SU-DHL-6 (cell line): ENCODE results near the gene PML.

Experiments used
- H2AFZ ChIP-seq: fragments of 200-600 bp; sonication (generic); 2 replicates; pipeline ENCODE4 v1.6.1; 2014; ENCODE audit warnings: low read depth, mild to moderate bottlenecking, moderate library complexity, mixed read lengths, antibody characterized with exemption, low read length; ENCODE audit not compliant: severe bottlenecking
- H3F3A ChIP-seq: fragments of 200-600 bp; shearing (Covaris generic); 2 replicates; pipeline ENCODE4 v1.6.0; 2016; ENCODE audit warnings: antibody characterized with exemption, mild to moderate bottlenecking; ENCODE audit not compliant: insufficient read depth
- H3K27ac ChIP-seq: fragments of 200-600 bp; sonication (generic); 2 replicates; pipeline ENCODE4 v1.5.1; 2016; ENCODE audit warnings: low read depth, mild to moderate bottlenecking, low read length, moderate library complexity, mixed read lengths
- H3K27me3 ChIP-seq: fragments of 200-600 bp; sonication (generic), shearing (Covaris generic); 2 replicates; pipeline ENCODE4 v1.6.0; 2014; ENCODE audit warnings: mild to moderate bottlenecking, low read length
- H3K36me3 ChIP-seq: fragments of 200-600 bp; sonication (generic); 2 replicates; pipeline ENCODE4 v1.6.1; 2014; ENCODE audit warnings: mild to moderate bottlenecking, low read length, mixed read lengths
- H3K4me2 ChIP-seq: fragments of 300-600, 200-600 bp; shearing (Covaris generic), sonication (generic); 2 replicates; pipeline ENCODE4 v1.6.0; 2014; ENCODE audit warnings: low read length, low read depth, mild to moderate bottlenecking; ENCODE audit not compliant: poor library complexity, severe bottlenecking
- H3K4me3 ChIP-seq: fragments of 200-600 bp; sonication (generic); 2 replicates; pipeline ENCODE4 v1.5.1; 2014; ENCODE audit warnings: antibody characterized with exemption, low read length, mild to moderate bottlenecking, mixed read lengths; ENCODE audit not compliant: insufficient read depth, poor library complexity, severe bottlenecking
- H3K79me2 ChIP-seq: fragments of 200-600 bp; sonication (generic); 2 replicates; pipeline ENCODE4 v1.6.1; 2014; ENCODE audit warnings: mild to moderate bottlenecking, low read length, moderate library complexity; ENCODE audit not compliant: insufficient read depth
- H3K9ac ChIP-seq: fragments of 200-600 bp; sonication (generic); 2 replicates; pipeline ENCODE4 v1.7.0; 2014; ENCODE audit warnings: mild to moderate bottlenecking, low read length
- H3K9me2 ChIP-seq: fragments of 200-600 bp; sonication (generic); replicated peaks from 2 replicates; pipeline ENCODE4 v1.6.1; 2014; ENCODE audit warnings: low read length; ENCODE audit not compliant: insufficient read depth
- H3K9me3 ChIP-seq: fragments of 200-600 bp; sonication (generic); 2 replicates; pipeline ENCODE4 v1.6.1; 2014; ENCODE audit warnings: low read length, mixed read lengths; ENCODE audit not compliant: insufficient read depth
- H4K20me1 ChIP-seq: fragments of 200-600 bp; sonication (generic); 2 replicates; pipeline ENCODE4 v1.6.1; 2014; ENCODE audit warnings: low read depth, mild to moderate bottlenecking, antibody characterized with exemption, low read length, moderate library complexity, mixed read lengths
- EZH2phosphoT487 ChIP-seq: fragments of 200-600 bp; sonication (generic), shearing (Covaris generic); conservative IDR thresholded peaks from 2 replicates; pipeline ENCODE4 v1.6.1; 2018; ENCODE audit warnings: mild to moderate bottlenecking, antibody characterized with exemption, low read length, moderate library complexity, mixed read lengths
- TF ChIP-seq, protein P1 (sequence below): fragments of 200-600 bp; sonication (generic); IDR thresholded peaks from one replicate; pipeline ENCODE4 v1.5.1; 2017; ENCODE audit warnings: antibody characterized with exemption, mild to moderate bottlenecking, low read length, moderate library complexity; ENCODE audit not compliant: insufficient read depth, poor library complexity, severe bottlenecking

The PML gene

DNA sequence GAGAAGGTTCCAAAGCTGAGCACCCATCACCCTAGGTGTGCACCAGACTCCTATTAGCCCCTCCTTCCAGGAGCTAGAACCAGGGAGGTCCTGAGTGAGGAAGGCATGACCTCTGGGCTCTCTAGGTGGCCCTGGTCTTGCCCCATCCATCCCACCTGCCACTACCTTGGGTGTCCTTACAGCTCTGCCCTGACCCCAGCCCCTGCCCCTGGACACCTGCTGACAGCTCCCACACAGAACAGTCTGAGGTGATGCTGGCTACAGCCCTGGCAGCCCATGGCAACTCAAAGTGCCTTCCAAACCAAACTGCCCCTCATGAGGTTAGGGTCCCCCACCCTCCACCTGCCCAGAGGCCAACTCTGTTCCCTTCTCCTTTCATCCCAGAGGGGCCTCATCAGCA, 50.7 kb downstream of the PML start:
- H3K4me2 ChIP-seq, result no peak overlapping the region
- no peaks in the 10 kb centered on the region for H3F3A ChIP-seq
- TF ChIP-seq EZH2phosphoT487, result no peak
- TF ChIP-seq, protein P1, sequence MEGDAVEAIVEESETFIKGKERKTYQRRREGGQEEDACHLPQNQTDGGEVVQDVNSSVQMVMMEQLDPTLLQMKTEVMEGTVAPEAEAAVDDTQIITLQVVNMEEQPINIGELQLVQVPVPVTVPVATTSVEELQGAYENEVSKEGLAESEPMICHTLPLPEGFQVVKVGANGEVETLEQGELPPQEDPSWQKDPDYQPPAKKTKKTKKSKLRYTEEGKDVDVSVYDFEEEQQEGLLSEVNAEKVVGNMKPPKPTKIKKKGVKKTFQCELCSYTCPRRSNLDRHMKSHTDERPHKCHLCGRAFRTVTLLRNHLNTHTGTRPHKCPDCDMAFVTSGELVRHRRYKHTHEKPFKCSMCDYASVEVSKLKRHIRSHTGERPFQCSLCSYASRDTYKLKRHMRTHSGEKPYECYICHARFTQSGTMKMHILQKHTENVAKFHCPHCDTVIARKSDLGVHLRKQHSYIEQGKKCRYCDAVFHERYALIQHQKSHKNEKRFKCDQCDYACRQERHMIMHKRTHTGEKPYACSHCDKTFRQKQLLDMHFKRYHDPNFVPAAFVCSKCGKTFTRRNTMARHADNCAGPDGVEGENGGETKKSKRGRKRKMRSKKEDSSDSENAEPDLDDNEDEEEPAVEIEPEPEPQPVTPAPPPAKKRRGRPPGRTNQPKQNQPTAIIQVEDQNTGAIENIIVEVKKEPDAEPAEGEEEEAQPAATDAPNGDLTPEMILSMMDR, result no peak
- H3K9me2 ChIP-seq, result no peaks in the 10 kb centered on the region
- H3K4me3 ChIP-seq, result no peak overlapping the region
- H2AFZ ChIP-seq, result no peak overlapping the region
- H3K27ac ChIP-seq, result no peak overlapping the region
- no peaks in the 10 kb centered on the region for H3K79me2 ChIP-seq
- no peak overlapping the region for H3K9ac ChIP-seq
- no peaks in the 10 kb centered on the region for H3K36me3 ChIP-seq
- no peaks in the 10 kb centered on the region for H3K9me3 ChIP-seq
- H3K27me3 ChIP-seq, result no peaks in the 10 kb centered on the region
- no peaks in the 10 kb centered on the region for H4K20me1 ChIP-seq

DNA sequence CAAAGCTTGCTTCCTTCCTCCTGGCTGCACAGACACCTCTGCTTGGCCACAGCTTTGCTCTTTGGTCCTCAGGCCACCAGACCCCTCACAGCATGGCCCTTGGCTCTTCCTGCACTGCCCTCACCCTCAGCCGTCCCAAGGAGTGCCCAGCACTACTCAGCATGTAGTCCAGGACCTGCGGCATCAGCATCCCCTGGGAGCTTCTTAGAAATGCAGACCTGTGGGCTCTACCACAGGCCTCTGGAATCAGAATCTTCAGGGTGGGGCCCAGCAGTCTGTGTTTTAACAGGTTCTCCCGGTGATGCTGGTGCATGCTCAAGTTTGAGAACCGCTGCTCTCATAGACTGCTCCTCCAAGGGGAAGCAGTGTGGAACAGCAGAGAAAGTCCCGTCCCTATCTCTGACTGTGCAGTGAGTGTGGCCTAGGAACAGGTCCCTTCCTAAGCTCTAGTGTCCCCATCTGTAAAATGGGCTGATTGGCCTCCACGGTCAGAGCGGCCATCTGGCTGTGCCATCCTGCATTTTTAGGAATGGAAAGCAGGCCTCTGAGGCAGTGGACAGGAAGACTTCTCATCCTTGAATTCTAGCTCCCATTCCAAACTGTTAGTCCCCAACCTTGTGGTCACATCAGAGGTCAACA, 51.2 kb downstream of the PML start:
- H3K27me3 ChIP-seq, result no peaks in the 10 kb centered on the region
- H3K36me3 ChIP-seq, result no peaks in the 10 kb centered on the region
- no peaks in the 10 kb centered on the region for H3K9me3 ChIP-seq
- H3K9ac ChIP-seq, result no peak overlapping the region
- H3K27ac ChIP-seq, result no peak overlapping the region
- H3K4me3 ChIP-seq, result no peak overlapping the region
- H4K20me1 ChIP-seq, result no peaks in the 10 kb centered on the region
- H2AFZ ChIP-seq, result no peak overlapping the region
- H3K79me2 ChIP-seq, result no peaks in the 10 kb centered on the region
- TF ChIP-seq, protein P1, result no peak
- TF ChIP-seq EZH2phosphoT487, result no peak
- no peaks in the 10 kb centered on the region for H3F3A ChIP-seq
- no peaks in the 10 kb centered on the region for H3K9me2 ChIP-seq
- H3K4me2 ChIP-seq, result no peak overlapping the region

DNA sequence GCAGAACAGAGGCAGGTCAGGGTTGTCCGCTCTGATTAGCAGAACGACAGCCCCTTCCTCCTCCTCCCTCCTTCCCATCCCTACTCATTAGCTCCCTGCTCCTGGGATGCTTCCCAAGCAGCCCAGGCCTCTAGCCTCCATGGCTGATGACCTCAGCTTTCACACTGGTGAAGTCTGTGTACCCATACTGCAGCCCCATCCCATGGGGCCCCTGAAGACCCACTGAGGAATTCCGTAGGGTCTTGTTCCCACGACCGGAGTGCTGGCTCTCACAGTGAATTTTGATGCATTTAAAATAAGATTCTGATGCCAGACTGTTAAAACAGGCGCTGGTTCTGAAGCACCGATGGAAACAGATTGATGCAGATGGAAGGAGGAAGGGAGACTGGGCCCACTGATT, 51.8 kb downstream of the PML start:
- H3K9me2 ChIP-seq, result no peaks in the 10 kb centered on the region
- TF ChIP-seq EZH2phosphoT487, result no peak
- TF ChIP-seq, protein P1, result no peak
- H3K27ac ChIP-seq, result no peak overlapping the region
- no peaks in the 10 kb centered on the region for H3K9me3 ChIP-seq
- H3F3A ChIP-seq, result no peaks in the 10 kb centered on the region
- no peak overlapping the region for H2AFZ ChIP-seq
- no peak overlapping the region for H3K9ac ChIP-seq
- no peak overlapping the region for H3K4me3 ChIP-seq
- H3K27me3 ChIP-seq, result no peaks in the 10 kb centered on the region
- H3K4me2 ChIP-seq, result no peak overlapping the region
- H3K79me2 ChIP-seq, result no peaks in the 10 kb centered on the region
- H4K20me1 ChIP-seq, result no peaks in the 10 kb centered on the region
- H3K36me3 ChIP-seq, result no peaks in the 10 kb centered on the region
